Cardiac muscle cell (in vitro differentiated cells and primary cell): ENCODE results near the gene TBC1D9. TPM values are rescaled to one million over a fixed set of nuclear protein-coding genes. Genes with fewer than 3 reads are reported as not detected.
A peak's percentile ranks its signal among the peaks of the same experiment; 100 is the strongest.

Experiments used
- DNase-seq, 2 donors: peaks; one replicate each; pipeline versions ENCODE4 v3.0.0 to v3.0.0-alpha.2; 2010 to 2017; ENCODE audit warnings: low read depth in 1 of 2, low spot score in 1 of 2
- H3K27ac ChIP-seq: fragments of 200-600 bp; sonication (generic); 2 replicates; pipeline ENCODE4 v1.5.1; 2016
- H3K27me3 ChIP-seq: fragments of 200-600 bp; sonication (generic); 2 replicates; pipeline ENCODE4 v1.6.0; 2016; ENCODE audit warnings: control low read depth
- H3K36me3 ChIP-seq: fragments of 200-600 bp; sonication (generic); 2 replicates; pipeline ENCODE4 v1.5.1; 2016; ENCODE audit warnings: control low read depth
- H3K4me1 ChIP-seq: fragments of 200-600 bp; sonication (generic); 2 replicates; pipeline ENCODE4 v1.8.1; 2017; ENCODE audit warnings: low read depth, mild to moderate bottlenecking, mixed run types
- H3K4me3 ChIP-seq: fragments of 200-600 bp; sonication (generic); 2 replicates; pipeline ENCODE4 v1.5.1; 2016; ENCODE audit warnings: mild to moderate bottlenecking
- H3K9me3 ChIP-seq: fragments of 200-600 bp; sonication (generic); 2 replicates; pipeline ENCODE4 v1.5.1; 2017; ENCODE audit warnings: low read depth, mild to moderate bottlenecking, control low read depth
- polyA plus RNA-seq: library from polyadenylated mRNA; unstranded; fragments of >200 nt; fragmentation: Nextera tagmentation; extraction: Ambion mirVana; gene quantifications from 2 replicates; pipeline ENCODE4 v1.2.1, GENCODE V29; 2016
- total RNA-seq: library from RNA; depleted of rRNA; stranded (reverse); fragments of >200 nt; gene quantifications from 2 replicates; pipeline ENCODE4 v1.2.3, GENCODE V29; 2016
- TF ChIP-seq, protein P1 (sequence below): IDR thresholded peaks from 2 replicates; pipeline ENCODE4 v1.5.1; 2012; ENCODE audit warnings: low read depth, mild to moderate bottlenecking, low read length

Gene TBC1D9
- total and polyA plus RNA-seq, 2 experiments from 2014 or later, result 3.4 to 5.2 TPM

DNA sequence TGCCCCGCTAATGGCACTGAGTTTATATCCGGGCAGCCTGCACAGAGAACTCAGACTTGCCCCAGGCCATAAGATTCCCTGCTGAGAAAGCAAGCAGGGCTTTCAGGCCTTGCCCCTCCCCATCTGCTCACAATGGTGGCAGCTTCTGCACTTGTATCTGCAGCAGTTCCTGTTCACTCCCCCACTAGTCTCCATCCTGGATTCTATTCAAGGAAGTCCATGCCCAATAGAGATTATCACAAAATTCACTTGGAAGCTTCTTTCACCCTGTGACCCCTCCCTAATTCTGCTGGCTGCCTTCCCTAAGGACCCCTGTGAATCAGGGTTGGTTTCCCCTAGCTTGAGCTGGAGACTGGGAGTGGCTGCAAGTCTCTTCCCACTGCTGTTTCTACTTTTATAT lies 152.9 kb downstream of the TBC1D9 start:
- H3K4me1 ChIP-seq, result no peaks in the 10 kb centered on the region
- H3K9me3 ChIP-seq, result no peaks in the 10 kb centered on the region
- no peak overlapping the region for H3K27ac ChIP-seq
- no peaks in the 10 kb centered on the region for H3K36me3 ChIP-seq
- H3K4me3 ChIP-seq, result no peak overlapping the region
- TF ChIP-seq, protein P1, sequence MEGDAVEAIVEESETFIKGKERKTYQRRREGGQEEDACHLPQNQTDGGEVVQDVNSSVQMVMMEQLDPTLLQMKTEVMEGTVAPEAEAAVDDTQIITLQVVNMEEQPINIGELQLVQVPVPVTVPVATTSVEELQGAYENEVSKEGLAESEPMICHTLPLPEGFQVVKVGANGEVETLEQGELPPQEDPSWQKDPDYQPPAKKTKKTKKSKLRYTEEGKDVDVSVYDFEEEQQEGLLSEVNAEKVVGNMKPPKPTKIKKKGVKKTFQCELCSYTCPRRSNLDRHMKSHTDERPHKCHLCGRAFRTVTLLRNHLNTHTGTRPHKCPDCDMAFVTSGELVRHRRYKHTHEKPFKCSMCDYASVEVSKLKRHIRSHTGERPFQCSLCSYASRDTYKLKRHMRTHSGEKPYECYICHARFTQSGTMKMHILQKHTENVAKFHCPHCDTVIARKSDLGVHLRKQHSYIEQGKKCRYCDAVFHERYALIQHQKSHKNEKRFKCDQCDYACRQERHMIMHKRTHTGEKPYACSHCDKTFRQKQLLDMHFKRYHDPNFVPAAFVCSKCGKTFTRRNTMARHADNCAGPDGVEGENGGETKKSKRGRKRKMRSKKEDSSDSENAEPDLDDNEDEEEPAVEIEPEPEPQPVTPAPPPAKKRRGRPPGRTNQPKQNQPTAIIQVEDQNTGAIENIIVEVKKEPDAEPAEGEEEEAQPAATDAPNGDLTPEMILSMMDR, result no peak
- no peak for DNase-seq
- H3K27me3 ChIP-seq, result no peaks in the 10 kb centered on the region

DNA sequence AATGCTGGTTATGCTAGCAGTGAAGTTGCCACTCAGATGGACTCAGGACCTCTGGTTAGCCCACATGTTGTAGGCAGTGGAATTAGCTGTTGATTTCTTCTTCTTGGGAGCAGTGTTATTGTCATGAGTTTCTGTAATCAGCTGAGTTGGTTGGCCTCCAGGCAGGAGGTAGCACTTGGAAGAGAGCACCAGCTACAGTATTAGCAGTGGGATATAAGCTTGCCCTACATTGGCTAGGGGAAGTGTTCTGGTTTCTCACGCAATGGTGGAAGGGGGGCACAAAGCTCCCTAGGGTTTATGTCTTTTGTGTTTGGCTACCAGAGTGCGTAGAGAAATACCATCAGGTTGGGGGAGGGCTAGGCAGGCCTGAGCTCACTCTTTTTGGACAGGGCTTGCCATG lies 153.5 kb downstream of the TBC1D9 start:
- H3K27ac ChIP-seq, result no peak overlapping the region
- no peaks in the 10 kb centered on the region for H3K36me3 ChIP-seq
- H3K27me3 ChIP-seq, result no peaks in the 10 kb centered on the region
- no peak overlapping the region for H3K4me3 ChIP-seq
- no peaks in the 10 kb centered on the region for H3K9me3 ChIP-seq
- no peaks in the 10 kb centered on the region for H3K4me1 ChIP-seq
- DNase-seq, result no peak
- TF ChIP-seq, protein P1, result no peak

DNA sequence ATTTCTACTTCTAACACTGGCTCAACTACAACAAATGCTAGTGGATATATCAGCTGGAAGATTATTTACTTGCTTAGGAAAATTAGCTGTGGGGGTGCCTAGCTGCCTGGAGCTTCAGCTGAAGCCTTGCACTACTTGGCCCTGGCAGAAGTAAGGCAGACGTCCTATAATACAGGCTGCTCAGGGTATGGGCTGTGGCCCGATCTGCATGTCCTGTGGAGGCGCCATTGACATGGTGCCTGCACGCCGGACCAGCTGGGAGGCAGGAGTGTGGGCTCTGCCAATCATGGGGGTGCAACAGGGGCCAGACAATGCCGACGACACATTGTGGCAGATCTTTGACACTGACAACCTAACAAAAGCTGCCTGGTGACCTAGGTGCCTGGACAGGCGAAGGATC lies 155.8 kb downstream of the TBC1D9 start:
- no peaks in the 10 kb centered on the region for H3K4me1 ChIP-seq

DNA sequence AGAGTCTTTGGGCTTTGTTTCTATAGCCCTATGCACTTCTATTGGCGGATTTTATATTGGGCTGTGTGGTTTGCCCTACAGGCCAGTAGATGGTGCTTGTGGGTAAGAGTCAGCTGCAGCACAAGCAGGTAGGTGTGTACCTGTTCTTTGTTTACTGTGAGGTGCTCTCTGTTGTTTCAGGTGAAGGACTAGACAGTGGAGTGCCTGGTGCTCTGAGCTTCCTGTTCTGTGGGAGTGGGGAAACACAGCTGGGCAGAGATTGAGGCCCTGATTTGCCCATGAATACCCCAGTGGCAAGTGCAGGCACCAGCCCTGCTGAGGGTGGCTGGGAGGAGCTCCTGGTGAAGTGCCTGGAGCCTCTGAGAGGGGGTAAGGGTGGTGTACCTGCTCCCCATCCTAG lies 161.1 kb downstream of the TBC1D9 start:
- TF ChIP-seq, protein P1, result peak; percentile 49
- DNase-seq, result peak; percentile 30 to 40
- Histone ChIP-seq H3K9me3 (no peaks in the 10 kb centered on the region), H3K36me3 (no peaks in the 10 kb centered on the region), H3K27ac (no peak overlapping the region), H3K4me1 (no peaks in the 10 kb centered on the region), H3K27me3 (peaks cover 3% of the 10 kb centered on the region), H3K4me3 (no peak overlapping the region)

More for the DNA sequence above, 155.8 kb downstream of the TBC1D9 start:
- H3K36me3 ChIP-seq, result no peaks in the 10 kb centered on the region
- TF ChIP-seq, protein P1, result no peak
- no peak for DNase-seq
- H3K27me3 ChIP-seq, result no peaks in the 10 kb centered on the region
- no peak overlapping the region for H3K4me3 ChIP-seq
- H3K9me3 ChIP-seq, result no peaks in the 10 kb centered on the region
- no peak overlapping the region for H3K27ac ChIP-seq

DNA sequence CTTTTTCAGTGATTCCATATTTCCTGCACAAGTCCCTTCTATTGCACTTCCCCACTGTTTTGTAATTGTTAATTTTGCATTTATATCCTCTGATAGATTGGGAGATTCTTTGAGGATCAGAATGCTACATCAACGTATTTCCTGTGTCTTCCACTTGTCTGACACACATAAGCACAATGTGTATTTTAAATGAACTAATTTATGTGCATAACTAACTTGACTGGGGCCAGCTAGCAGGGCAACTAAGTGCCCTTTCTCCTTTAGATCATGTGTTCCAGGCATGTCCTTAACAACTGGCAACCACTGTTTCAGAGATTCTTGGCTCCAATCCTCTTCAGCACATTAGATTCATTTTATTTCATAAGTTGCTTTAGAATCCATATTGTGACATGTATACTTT lies 171.7 kb downstream of the TBC1D9 start:
- TF ChIP-seq, protein P1, result no peak
- H3K4me1 ChIP-seq, result no peaks in the 10 kb centered on the region
- no peak overlapping the region for H3K4me3 ChIP-seq
- no peaks in the 10 kb centered on the region for H3K36me3 ChIP-seq
- peaks cover 4% of the 10 kb centered on the region for H3K27me3 ChIP-seq
- no peak for DNase-seq
- no peaks in the 10 kb centered on the region for H3K9me3 ChIP-seq
- H3K27ac ChIP-seq, result no peak overlapping the region

DNA sequence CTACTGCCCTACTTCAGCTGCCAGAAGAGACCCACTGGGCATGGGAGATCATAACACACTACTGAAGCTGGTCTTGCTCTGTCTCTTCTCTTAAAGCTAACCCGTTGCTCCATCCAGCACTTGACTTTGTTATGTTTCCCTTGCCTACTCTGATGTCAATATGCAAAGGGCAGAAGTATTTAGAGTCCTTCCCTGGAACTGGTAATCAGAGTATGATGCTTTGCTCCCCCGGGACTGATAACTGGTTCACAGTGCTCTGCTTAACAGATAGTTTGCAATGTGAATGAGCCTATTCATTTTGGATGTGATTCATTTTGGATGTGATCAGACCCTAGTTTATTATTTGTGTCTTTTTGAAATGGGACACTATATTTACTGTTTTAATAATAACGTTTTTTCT lies 175.1 kb downstream of the TBC1D9 start:
- H3K27ac ChIP-seq, result no peak overlapping the region
- TF ChIP-seq, protein P1, result no peak
- no peak overlapping the region for H3K4me3 ChIP-seq
- H3K27me3 ChIP-seq, result peaks cover 24% of the 10 kb centered on the region
- no peaks in the 10 kb centered on the region for H3K9me3 ChIP-seq
- DNase-seq, result peak in 1 of 2 donors; percentile 3
- no peaks in the 10 kb centered on the region for H3K36me3 ChIP-seq
- H3K4me1 ChIP-seq, result no peaks in the 10 kb centered on the region
